Coronary artery (tissue), 2 donors: ENCODE measurements around the gene RNF121.
A peak's percentile ranks its signal among the peaks of the same experiment; 100 is the strongest.

ENCODE experiments used
- DNase-seq: peaks from one replicate; pipeline ENCODE4 v3.0.0-alpha.2; 2017; ENCODE audit warnings: low spot score
- H3K27ac ChIP-seq, 2 donors: fragments of 200-600 bp; sonication (generic); one replicate each; pipeline ENCODE4 v1.5.1; 2016 to 2019
- H3K4me3 ChIP-seq: fragments of 200-600 bp; sonication (generic); 2 replicates; pipeline ENCODE4 v1.5.1; 2016; ENCODE audit warnings: mild to moderate bottlenecking, moderate library complexity
- TF ChIP-seq, protein P1 (sequence below): fragments of 200-600 bp; sonication (generic); IDR thresholded peaks from one replicate; pipeline ENCODE4 v1.5.1; 2019; ENCODE audit warnings: antibody characterized with exemption

RNF121 gene

DNA sequence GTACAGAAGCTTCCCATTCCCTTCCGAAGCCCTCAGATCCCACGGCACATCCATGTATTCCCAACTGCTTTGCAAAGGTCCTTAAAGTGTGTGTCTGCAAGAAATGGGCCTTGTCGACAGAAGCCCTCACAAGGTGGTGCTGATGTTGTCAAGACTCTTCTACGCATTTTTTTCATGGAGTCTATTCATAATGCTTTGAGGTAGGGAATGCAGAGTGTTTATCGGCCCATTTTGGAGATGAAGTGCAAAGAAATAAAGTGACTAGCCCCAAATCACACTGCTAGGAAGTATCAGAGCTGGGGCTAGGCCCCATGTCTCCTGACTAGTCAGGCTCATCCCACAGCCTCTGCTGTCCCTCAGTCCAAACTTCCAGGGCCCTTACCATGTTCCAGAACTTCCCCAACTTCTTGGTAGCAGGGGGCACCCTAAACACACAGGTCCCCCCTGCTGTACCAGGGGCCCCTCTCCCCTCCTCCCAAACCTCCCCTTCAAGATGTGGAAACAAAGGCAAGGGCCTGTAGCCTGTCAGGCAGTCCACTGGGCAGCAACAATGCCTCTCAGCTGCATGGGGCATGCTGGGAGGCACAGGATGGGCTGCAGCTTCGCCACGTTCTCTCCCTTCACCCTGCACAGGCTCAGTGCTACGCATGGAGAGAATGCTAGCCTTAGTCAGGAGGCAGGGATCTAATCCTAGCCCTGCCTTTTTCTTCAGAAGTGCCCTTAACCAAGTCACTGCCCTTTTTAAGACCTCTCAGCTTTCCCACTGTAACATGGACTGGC is 77.7 kb downstream of the RNF121 start:
- DNase-seq = no peak
- Histone ChIP-seq H3K4me3 (no peak overlapping the region), H3K27ac (no peak overlapping the region)
- TF ChIP-seq, protein P1, sequence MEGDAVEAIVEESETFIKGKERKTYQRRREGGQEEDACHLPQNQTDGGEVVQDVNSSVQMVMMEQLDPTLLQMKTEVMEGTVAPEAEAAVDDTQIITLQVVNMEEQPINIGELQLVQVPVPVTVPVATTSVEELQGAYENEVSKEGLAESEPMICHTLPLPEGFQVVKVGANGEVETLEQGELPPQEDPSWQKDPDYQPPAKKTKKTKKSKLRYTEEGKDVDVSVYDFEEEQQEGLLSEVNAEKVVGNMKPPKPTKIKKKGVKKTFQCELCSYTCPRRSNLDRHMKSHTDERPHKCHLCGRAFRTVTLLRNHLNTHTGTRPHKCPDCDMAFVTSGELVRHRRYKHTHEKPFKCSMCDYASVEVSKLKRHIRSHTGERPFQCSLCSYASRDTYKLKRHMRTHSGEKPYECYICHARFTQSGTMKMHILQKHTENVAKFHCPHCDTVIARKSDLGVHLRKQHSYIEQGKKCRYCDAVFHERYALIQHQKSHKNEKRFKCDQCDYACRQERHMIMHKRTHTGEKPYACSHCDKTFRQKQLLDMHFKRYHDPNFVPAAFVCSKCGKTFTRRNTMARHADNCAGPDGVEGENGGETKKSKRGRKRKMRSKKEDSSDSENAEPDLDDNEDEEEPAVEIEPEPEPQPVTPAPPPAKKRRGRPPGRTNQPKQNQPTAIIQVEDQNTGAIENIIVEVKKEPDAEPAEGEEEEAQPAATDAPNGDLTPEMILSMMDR = no peak

GRCh38 chr11:72007089-72007476 is 78.2 kb downstream of the RNF121 start:
- DNase-seq = no peak
- TF ChIP-seq, protein P1 = no peak
- H3K4me3 ChIP-seq = no peak overlapping the region
- H3K27ac ChIP-seq = no peak overlapping the region

DNA sequence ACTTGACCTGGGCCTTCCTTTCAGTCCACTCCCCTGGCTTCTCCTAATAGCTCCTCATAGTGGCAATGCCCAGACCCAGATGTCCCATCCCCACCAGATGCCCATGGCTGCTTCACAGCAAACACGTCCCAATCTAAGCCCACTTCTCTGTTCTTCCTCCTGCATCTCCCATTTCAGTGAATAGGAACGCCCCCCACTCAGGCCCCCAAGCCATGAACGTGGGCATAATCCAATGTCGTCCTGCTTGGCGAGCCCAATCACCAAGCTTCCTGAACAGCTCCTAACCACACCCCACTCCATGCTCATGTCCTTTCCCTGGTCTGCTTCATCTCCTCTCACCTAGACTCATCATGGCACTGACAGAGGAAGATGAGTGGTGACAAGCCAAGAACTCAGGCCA is 78.7 kb downstream of the RNF121 start:
- H3K27ac ChIP-seq = no peak overlapping the region
- no peak overlapping the region for H3K4me3 ChIP-seq
- DNase-seq = no peak
- TF ChIP-seq, protein P1 = no peak

- no peak for DNase-seq
- TF ChIP-seq, protein P1 = no peak
- H3K27ac ChIP-seq = no peak overlapping the region
- no peak overlapping the region for H3K4me3 ChIP-seq
Measured at GRCh38 chr11:72008728-72009127, 79.9 kb downstream of the RNF121 start.

DNA sequence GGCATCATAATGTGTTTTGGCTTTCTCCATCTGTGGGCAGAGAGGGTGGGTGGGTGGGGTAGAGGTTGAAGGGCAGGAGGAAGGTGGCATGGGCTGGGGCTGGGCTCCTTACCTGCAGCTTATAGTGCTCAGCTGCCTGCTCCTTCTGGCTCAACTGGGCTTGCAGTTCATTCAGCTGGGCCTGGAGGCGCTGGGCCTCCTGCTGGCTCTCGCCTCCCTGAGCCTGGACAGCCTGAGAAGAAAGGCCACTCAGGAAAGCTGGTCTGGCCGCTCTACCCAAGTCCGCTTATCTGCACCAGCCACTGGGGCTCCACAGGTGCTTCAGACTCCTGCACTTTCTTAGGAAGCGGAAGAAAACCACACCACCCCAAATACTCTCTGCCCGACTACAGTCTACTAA is 80.3 kb downstream of the RNF121 start:
- H3K27ac ChIP-seq = no peak overlapping the region
- DNase-seq = no peak
- TF ChIP-seq, protein P1 = no peak

DNA sequence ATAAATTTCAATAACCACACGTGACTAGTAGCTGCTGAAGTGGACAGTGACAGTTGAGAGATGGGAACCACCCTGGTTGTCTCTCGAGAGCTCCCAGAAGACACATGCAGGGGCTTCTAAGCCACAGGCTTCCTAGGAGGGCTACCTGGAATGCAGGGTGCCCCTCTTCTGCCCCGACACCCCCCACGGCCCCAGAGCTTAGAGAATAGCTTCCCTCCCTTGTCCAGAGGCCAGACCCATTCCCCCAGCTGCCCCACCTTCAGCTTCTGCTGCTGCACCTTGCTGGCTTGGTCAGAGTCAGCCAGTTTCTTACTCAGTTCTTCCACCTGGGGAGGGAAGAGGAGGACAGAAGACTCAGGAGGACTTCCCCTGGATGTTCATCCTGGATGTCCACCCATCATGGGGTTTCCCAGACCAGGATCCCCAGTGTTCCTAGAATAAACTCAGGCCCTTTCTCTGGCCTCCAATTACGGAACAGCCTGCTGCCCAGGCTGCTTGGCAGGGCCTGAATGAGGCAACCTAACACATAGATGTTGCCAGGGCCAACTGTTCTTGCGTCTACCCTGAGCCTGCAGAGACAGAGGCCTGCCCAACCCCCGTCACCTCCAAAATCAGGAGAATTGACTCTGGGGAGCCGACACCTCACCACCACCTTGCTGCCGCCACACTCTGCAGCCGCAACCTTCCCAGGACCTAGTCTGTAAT is 81.8 kb downstream of the RNF121 start:
- TF ChIP-seq, protein P1 = no peak
- Histone ChIP-seq H3K27ac (peak overlapping the region in 1 of 2 donors; percentile 58), H3K4me3 (no peak overlapping the region)
- no peak for DNase-seq

More for the DNA sequence above, 80.3 kb downstream of the RNF121 start:
- no peak overlapping the region for H3K4me3 ChIP-seq
